HG03558 (cell line): ENCODE results near the gene IL1RAPL1.

Experiments used
- ATAC-seq: cut with Tn5 transposase; IDR thresholded peaks from one replicate; pipeline ENCODE4 v1.9.1; 2021; ENCODE audit warnings: moderate number of reproducible peaks; ENCODE audit not compliant: unreplicated experiment; ENCODE audit errors: extremely low read depth

Gene IL1RAPL1

GRCh38 chrX:29665532-29665931, 1078.3 kb downstream of the IL1RAPL1 start:
- ATAC-seq: no peak

- no peak for ATAC-seq
These were observed 1079.1 kb downstream of the IL1RAPL1 start for GRCh38 chrX:29666366-29666765.

GRCh38 chrX:29671421-29671820, 1084.2 kb downstream of the IL1RAPL1 start:
- no peak for ATAC-seq

- ATAC-seq: no peak
These were observed 1100.4 kb downstream of the IL1RAPL1 start for GRCh38 chrX:29687687-29688086.

- no peak for ATAC-seq
These were observed 1102.8 kb downstream of the IL1RAPL1 start for GRCh38 chrX:29690061-29690460.

- no peak for ATAC-seq
These were observed 1103.8 kb downstream of the IL1RAPL1 start for GRCh38 chrX:29691044-29691443.

GRCh38 chrX:29693912-29694311, 1106.7 kb downstream of the IL1RAPL1 start:
- no peak for ATAC-seq

- no peak for ATAC-seq
These were observed 1112.0 kb downstream of the IL1RAPL1 start for GRCh38 chrX:29699239-29699638.

- no peak for ATAC-seq
These were observed 1119.8 kb downstream of the IL1RAPL1 start for GRCh38 chrX:29707088-29707487.

- ATAC-seq: no peak
These were observed 1133.9 kb downstream of the IL1RAPL1 start for GRCh38 chrX:29721152-29721551.

- no peak for ATAC-seq
These were observed 1137.1 kb downstream of the IL1RAPL1 start for GRCh38 chrX:29724316-29724715.

GRCh38 chrX:29726811-29727210, 1139.6 kb downstream of the IL1RAPL1 start:
- ATAC-seq: no peak

GRCh38 chrX:29728639-29729038, 1141.4 kb downstream of the IL1RAPL1 start:
- ATAC-seq: no peak

- ATAC-seq: no peak
These were observed 1157.7 kb downstream of the IL1RAPL1 start for GRCh38 chrX:29744966-29745365.

GRCh38 chrX:29746326-29746725, 1159.1 kb downstream of the IL1RAPL1 start:
- no peak for ATAC-seq

- ATAC-seq: no peak
These were observed 1174.8 kb downstream of the IL1RAPL1 start for GRCh38 chrX:29762006-29762405.

- ATAC-seq: no peak
These were observed 1188.6 kb downstream of the IL1RAPL1 start for GRCh38 chrX:29775890-29776289.

- no peak for ATAC-seq
These were observed 1200.4 kb downstream of the IL1RAPL1 start for GRCh38 chrX:29787656-29788055.

GRCh38 chrX:29788991-29789699, 1201.9 kb downstream of the IL1RAPL1 start:
- ATAC-seq: no peak

GRCh38 chrX:29792335-29792734, 1205.1 kb downstream of the IL1RAPL1 start:
- ATAC-seq: no peak

GRCh38 chrX:29797156-29797555, 1209.9 kb downstream of the IL1RAPL1 start:
- ATAC-seq: no peak

GRCh38 chrX:29798469-29798868, 1211.2 kb downstream of the IL1RAPL1 start:
- ATAC-seq: no peak
